ENCODE measurements around the gene TMEM204. TPM values are rescaled to one million over a fixed set of nuclear protein-coding genes. Genes with fewer than 3 reads are reported as not detected.

Gene TMEM204
- polyA plus RNA-seq, 3 donors: 15.1 to 48.6 (median 39.8) TPM

DNA sequence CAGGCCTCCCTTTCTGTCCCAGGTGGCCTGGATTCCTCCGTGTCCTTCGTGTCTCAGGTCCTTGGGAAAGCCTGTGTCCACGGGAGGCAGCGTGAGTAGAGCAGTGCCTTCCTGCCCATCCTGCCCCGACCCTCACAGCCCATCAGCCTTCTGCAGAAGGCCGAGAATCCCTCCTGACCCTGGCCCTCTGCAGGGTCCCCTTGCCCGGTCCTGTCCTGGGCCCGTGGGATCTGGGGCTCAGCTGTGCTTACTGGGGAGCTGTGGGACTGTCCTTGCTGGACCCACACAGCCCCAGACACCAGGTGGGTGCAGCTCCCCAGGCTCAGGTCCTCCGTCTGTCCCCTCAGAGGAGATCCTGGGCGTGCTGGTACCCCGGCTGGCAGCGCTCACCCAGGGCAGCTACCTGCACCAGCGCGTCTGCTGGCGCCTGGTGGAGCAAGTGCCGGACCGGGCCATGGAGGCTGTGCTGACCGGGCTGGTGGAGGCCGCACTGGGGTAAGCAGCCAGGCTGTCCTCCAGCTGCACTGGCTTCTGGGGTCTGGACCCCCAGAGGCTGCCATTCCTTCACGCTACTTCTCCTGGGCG is 36.4 kb upstream of the TMEM204 start:
- H3K27ac ChIP-seq (ENCODE audit: low read depth, low read length): no peak overlapping the region
- 91 to 93% (median 93%) methylated on average over 21 of the region's 21 CpGs for WGBS, 3 donors

- WGBS, 3 donors: 91 to 93% (median 92%) methylated on average over 32 to 35 of the region's 35 CpGs
- no peak overlapping the region for H3K27ac ChIP-seq (ENCODE audit: low read depth, low read length)
These were observed 34.4 kb upstream of the TMEM204 start for GRCh38 chr16:1498899-1499676.

DNA sequence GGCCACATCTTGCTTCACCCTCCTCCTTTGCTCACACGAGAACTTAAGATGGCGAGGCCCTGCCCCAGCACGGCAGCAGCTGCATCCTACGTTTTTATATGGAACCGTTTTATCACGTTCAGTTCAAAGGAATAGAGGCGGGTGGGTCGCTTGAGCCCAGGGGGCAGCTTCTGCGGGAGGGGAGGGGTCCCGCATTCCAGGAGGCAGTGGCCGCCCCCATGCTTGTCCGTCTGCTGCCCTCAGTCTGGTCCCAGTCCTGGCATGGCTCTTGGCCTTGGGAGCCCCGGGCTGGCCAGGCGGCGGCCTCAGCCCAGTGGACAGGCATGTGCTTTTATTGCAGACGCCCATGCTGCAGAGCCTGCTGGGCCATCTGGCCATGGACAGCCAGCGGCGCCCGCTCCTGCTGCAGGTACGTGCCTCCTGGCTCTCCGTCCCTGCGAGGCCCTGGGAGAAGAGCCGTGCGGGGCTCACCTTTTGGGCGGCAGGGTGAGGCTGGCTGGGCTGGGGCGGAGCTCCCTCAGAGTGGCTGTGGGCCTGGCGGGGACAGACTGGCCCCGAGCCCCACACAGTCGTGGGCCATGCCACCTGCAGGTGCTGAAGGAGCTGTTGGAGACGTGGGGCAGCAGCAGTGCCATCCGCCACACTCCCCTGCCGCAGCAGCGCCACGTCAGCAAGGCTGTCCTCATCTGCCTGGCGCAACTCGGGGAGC is 33.6 kb upstream of the TMEM204 start:
- WGBS, 3 donors: 94 to 96% (median 95%) methylated on average over 34 to 36 of the region's 36 CpGs
- H3K27ac ChIP-seq (ENCODE audit: low read depth, low read length): no peak overlapping the region

- WGBS, 3 donors: 94 to 96% (median 94%) methylated on average over 43 to 44 of the region's 44 CpGs
- H3K27ac ChIP-seq (ENCODE audit: low read depth, low read length): no peak overlapping the region
These were observed 32.9 kb upstream of the TMEM204 start for GRCh38 chr16:1500465-1501150.

- 93 to 95% (median 94%) methylated on average over 22 to 23 of the region's 23 CpGs for WGBS, 3 donors
- no peak overlapping the region for H3K27ac ChIP-seq (ENCODE audit: low read depth, low read length)
These were observed 31.8 kb upstream of the TMEM204 start for GRCh38 chr16:1501630-1502029.

DNA sequence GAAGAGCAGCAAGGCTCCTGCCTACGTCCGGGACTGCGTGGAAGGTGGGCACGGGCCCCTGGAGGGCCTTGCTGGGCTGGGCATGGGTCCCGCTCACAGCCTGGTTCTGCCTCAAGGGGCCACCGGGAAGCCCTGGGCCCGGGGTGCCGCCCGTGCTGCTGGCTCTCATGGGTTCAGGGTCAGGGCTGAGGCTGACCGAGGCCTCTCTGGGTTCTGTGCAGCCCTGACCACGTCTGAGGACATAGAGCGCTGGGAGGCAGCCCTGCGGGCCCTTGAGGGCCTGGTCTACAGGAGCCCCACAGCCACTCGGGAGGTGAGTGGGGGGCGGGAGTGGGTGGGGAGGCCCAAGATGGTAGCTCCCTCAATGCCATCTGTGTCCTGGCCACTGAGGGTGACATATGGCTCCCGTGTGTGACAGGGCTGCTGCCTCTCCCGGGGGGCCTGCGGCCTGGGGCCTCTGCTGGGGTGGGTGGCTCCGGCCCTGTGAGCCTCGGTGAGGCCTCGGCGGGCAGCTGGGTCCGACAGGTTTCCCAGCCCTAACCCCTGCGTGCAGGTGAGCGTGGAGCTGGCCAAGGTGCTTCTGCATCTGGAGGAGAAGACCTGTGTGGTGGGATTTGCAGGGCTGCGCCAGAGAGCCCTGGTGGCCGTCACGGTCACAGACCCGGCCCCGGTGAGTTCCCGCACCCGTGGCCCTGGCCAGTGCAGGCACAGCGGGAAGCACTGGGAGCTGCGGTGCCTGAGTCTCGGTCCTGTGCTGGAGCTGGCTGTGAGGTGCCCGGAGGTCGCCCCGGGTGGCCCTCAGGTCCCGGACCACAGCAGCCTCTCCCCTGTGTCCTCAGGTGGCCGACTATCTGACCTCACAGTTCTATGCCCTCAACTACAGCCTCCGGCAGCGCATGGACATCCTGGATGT is 31.1 kb upstream of the TMEM204 start:
- 95 to 97% (median 96%) methylated on average over 40 to 42 of the region's 42 CpGs for WGBS, 3 donors
- H3K27ac ChIP-seq (ENCODE audit: low read depth, low read length): no peak overlapping the region

DNA sequence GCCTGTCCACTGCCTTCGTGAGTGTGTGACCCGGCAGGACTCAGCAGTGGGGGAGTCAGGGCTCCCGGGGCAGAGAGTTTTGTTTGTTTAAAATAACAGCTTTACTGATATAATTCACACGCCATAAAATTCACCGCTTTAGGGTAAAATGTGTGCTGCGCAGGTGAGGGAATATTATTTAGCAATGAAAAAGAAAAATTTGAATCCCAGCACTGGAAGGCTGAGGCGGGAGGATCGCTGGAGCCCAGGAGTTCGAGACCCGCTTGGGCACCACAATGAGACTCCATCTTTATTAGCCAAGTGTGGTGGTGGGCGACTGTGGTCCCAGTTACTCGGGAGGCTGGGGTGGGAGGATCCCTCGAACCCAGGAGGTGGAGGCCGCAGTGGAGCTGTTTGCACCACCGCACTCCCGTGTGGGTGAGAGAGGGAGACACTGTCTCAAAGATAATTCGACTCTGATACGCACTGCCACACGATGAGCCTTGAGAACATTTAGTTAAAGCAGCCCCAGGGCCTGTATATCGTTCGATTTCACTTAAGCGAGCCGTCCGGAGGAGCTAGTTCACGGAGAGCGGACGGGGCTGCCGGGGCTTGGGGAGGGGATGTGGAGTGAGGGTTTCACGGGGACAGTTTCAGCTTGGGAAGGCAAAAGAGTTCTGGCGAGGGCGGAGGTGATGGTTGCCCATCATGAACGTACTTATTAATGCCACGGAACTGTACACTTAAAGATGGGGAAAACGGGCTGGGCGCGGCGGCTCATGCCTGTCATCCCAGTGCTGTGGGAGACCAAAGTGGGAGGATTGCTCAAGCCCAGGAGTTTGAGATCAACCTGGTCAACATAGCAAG is 30.1 kb upstream of the TMEM204 start:
- 96 to 98% (median 97%) methylated on average over 37 of the region's 37 CpGs for WGBS, 3 donors
- no peak overlapping the region for H3K27ac ChIP-seq (ENCODE audit: low read depth, low read length)

DNA sequence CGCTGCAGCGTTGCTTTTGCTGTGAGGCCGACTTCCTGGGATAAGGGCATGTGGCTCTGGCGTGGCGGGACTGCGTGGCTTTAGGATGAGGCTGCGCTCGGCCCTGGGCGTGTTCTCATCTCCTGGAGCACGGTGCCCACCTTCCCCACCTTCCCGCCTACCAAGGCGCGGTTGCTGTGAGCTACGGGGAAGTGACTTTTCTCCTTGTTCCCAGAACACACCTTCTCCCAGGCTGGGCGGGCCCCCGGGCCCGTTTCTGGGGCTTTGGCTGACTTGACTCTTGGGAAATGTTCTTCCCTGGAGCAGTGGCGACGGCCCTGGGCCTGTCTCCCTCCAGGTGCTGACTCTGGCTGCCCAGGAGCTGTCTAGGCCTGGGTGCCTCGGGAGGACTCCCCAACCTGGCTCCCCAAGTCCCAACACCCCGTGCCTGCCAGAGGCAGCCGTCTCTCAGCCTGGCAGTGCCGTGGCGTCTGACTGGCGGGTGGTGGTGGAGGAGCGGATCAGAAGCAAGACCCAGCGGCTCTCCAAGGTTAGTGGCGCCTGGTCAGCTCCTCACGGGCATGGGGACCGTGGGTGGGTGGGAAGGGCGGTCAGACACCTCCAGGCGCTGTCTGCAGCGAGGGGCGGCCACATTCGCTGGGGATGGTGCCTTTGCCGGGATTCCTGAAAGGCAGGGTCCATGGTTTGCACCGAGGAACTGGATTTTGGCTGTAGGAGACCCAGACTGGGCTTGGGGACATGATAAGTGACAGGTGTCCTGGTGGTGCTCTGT is 28.2 kb upstream of the TMEM204 start:
- WGBS, 3 donors: 93 to 96% (median 95%) methylated on average over 36 to 37 of the region's 37 CpGs
- no peak overlapping the region for H3K27ac ChIP-seq (ENCODE audit: low read depth, low read length)

GRCh38 chr16:1505912-1506311 is 27.6 kb upstream of the TMEM204 start:
- WGBS, 3 donors: 90 to 94% (median 92%) methylated on average over 22 of the region's 22 CpGs
- no peak overlapping the region for H3K27ac ChIP-seq (ENCODE audit: low read depth, low read length)

DNA sequence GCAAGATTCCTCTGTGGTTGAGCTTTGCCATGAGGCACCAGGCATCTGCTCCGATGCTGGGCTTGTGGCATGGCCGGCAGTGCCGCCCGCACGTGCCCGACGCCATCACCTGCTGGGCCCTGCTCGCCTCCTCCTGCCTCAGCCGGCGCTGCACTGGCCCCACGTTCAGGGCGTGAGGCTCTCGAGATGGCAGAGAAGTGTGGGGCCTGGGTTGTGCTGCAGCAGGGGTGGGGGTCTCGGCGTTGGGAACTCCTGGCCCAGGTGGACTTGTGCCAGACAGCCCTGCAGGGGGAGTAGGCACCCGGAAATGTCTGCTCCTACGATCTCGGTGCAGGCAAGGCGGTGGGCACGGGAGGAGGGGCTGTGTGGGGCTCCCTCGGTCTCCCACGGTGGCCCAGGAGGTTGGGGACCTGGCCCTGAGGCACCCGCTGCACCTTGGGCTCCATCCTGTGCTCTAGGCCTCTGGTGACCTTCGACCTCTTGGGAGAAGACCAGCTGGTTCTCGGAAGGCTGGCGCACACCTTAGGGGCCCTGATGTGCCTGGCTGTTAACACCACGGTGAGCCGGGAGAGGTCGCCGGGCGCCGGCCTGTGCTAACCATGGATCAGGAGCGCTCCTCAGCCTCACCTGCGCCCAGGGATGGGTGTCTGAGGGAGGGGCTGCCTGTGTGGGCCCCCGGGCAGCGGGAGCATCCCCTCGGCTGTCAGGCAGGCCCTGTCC is 26.8 kb upstream of the TMEM204 start:
- H3K27ac ChIP-seq (ENCODE audit: low read depth, low read length): no peak overlapping the region
- WGBS, 3 donors: 76 to 94% (median 93%) methylated on average over 36 to 37 of the region's 37 CpGs

GRCh38 chr16:1508494-1509187 is 24.8 kb upstream of the TMEM204 start:
- 74 to 86% (median 81%) methylated on average over 21 to 24 of the region's 24 CpGs for WGBS, 3 donors
- H3K27ac ChIP-seq (ENCODE audit: low read depth, low read length): no peak overlapping the region

DNA sequence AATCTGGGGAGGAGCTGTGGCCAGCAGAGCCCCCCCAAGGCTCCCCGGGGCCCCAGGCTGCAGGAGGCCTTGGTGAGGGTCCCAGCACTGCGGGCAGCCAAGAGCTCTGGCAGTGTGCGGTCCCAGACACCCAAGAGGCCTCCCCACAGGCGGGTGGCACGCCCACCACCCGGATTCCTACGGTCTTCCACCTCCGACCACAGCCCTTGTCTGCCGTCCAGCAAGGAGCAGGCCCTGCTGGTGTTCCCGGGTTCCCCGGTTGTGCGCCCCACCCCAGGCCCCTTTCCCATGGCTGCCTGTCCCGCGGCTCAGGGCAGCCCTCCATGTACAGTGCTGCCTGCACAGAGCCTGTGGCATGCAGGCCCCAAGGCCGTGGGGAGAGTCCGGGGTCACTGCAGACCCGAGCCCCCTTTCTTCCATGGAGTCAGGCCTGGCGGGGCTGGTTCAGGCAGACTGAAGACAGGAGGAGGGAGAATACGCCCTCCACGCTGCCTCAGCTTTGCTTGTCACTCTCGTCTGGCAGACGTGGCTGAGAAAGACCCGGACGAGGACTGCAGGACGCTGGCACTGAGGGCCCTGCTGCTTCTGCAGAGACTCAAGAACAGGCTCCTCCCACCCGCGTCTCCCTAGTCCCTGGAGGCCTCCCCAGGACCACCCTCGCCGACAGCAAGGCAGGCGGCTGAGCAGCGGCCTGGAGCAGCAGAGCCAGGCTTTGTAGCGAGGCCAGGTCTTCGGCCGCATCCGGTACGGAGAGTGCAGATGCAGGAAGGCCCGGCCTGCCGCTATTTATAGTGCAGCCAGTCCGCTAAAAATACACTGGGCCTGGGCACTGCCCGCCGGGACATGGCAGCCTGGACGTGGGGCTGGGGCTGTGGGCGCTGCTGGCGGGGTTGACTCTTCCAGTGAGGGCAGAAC is 23.9 kb upstream of the TMEM204 start:
- H3K27ac ChIP-seq (ENCODE audit: low read depth, low read length): no peak overlapping the region
- WGBS, 3 donors: 74 to 84% (median 80%) methylated on average over 43 to 44 of the region's 44 CpGs

DNA sequence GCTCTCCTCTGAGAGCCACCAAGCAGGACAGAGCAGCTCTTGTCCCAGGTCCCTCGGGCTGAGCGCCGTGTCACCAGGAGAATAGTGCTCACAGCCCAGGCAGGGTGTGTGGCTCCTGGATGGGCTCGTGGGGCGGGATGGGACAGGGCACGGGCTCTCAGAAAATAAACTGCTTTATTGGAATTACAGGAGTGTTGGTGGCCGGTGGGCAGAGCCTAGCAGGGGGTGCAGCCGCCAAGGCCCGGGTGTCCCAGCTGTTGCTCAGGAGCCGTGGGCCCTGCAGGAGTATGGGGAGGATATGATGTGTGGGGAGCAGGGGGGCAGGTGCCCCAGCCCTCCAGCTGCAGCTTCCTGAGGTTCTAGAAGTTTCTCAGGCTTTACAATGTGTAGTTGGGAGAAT is 23.2 kb upstream of the TMEM204 start:
- WGBS, 3 donors: 80 to 91% (median 87%) methylated on average over 10 of the region's 10 CpGs
- no peak overlapping the region for H3K27ac ChIP-seq (ENCODE audit: low read depth, low read length)

DNA sequence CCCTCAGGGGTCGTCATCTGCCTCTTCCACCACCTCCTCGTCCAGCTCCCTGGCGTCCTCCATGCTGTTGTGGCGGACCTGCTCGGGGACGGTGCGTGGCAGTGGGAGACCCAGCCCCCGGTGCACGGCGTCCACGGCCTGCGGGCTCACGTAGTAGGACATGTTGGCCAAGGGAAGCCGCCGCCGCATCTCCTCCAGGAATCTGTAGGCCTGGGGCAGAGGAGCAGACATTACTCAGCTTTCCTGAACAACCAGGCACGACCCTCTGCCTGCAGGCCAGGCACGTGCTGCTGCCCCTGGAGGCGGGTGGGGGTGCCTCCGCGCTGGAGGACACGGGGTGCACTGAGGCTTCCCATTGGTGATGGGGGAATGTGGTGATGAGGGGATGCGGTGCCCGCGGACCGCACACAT is 22.5 kb upstream of the TMEM204 start:
- H3K27ac ChIP-seq (ENCODE audit: low read depth, low read length): no peak overlapping the region
- 92 to 95% (median 93%) methylated on average over 26 of the region's 26 CpGs for WGBS, 3 donors

Data from adipose tissue (tissue), 3 donors.